HFFc6 (cell line): Measurements from ENCODE around the gene GRB10. TPM values are rescaled to one million over a fixed set of nuclear protein-coding genes. Genes with fewer than 3 reads are reported as not detected.

ENCODE experiments used
- DNase-seq: peaks from one replicate; pipeline ENCODE4 v3.0.0-alpha.2; 2018
- H3K27ac Mint-ChIP-seq: 2 replicates; pipeline ENCODE4 v1.8.0; 2020; ENCODE audit warnings: mild to moderate bottlenecking, mixed read lengths
- H3K27me3 Mint-ChIP-seq: 2 replicates; pipeline ENCODE4 v1.8.0; 2021; ENCODE audit warnings: mild to moderate bottlenecking, moderate library complexity, mixed read lengths; ENCODE audit not compliant: insufficient read depth
- H3K36me3 Mint-ChIP-seq: 2 replicates; pipeline ENCODE4 v1.8.0; 2021; ENCODE audit warnings: low read depth, mixed read lengths
- H3K4me1 Mint-ChIP-seq: 2 replicates; pipeline ENCODE4 v1.8.0; 2020; ENCODE audit warnings: low read depth, mixed read lengths
- H3K4me3 Mint-ChIP-seq: 2 replicates; pipeline ENCODE4 v1.8.0; 2020; ENCODE audit warnings: mild to moderate bottlenecking, moderate library complexity, mixed read lengths
- H3K9me3 Mint-ChIP-seq: 2 replicates; pipeline ENCODE4 v1.8.0; 2020; ENCODE audit warnings: mild to moderate bottlenecking, mixed read lengths
- total RNA-seq, 6 experiments: library from RNA; stranded (reverse); fragmentation: NEBNext Ultra II Directional; extraction: Animal tissue kit (Norgen Biotek cat#: 25700); gene quantifications; 2 replicates in 1 of 6; 3 replicates in 5 of 6; pipeline ENCODE4 v1.2.3, GENCODE V29; 2021
- TF ChIP-seq, protein P1 (sequence below): fragments of 200-600 bp; sonication (generic); IDR thresholded peaks from 2 replicates; pipeline ENCODE4 v1.5.0; 2021; ENCODE audit warnings: antibody characterized with exemption, mild to moderate bottlenecking

GRB10 gene
- total RNA-seq, 6 experiments from 2014 or later, result 13.6 to 17.8 (median 14.8) TPM

- Mint-ChIP-seq H3K36me3 (no peaks in the 10 kb centered on the region), H3K4me1 (no peaks in the 10 kb centered on the region), H3K9me3 (no peaks in the 10 kb centered on the region), H3K27me3 (peaks cover 2% of the 10 kb centered on the region), H3K27ac (no peak overlapping the region), H3K4me3 (no peak overlapping the region)
- DNase-seq, result no peak
- TF ChIP-seq, protein P1, sequence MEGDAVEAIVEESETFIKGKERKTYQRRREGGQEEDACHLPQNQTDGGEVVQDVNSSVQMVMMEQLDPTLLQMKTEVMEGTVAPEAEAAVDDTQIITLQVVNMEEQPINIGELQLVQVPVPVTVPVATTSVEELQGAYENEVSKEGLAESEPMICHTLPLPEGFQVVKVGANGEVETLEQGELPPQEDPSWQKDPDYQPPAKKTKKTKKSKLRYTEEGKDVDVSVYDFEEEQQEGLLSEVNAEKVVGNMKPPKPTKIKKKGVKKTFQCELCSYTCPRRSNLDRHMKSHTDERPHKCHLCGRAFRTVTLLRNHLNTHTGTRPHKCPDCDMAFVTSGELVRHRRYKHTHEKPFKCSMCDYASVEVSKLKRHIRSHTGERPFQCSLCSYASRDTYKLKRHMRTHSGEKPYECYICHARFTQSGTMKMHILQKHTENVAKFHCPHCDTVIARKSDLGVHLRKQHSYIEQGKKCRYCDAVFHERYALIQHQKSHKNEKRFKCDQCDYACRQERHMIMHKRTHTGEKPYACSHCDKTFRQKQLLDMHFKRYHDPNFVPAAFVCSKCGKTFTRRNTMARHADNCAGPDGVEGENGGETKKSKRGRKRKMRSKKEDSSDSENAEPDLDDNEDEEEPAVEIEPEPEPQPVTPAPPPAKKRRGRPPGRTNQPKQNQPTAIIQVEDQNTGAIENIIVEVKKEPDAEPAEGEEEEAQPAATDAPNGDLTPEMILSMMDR, result no peak
Observed at GRCh38 chr7:50626286-50626685, 156.4 kb downstream of the GRB10 start.

- Mint-ChIP-seq H3K27me3 (peaks cover 2% of the 10 kb centered on the region), H3K27ac (no peak overlapping the region), H3K36me3 (no peaks in the 10 kb centered on the region), H3K9me3 (no peaks in the 10 kb centered on the region), H3K4me3 (no peak overlapping the region), H3K4me1 (no peaks in the 10 kb centered on the region)
- DNase-seq, result no peak
- TF ChIP-seq, protein P1, result no peak
Observed at GRCh38 chr7:50625360-50625759, 157.3 kb downstream of the GRB10 start.

GRCh38 chr7:50622821-50623220, 159.9 kb downstream of the GRB10 start:
- TF ChIP-seq, protein P1, result no peak
- DNase-seq, result no peak
- Mint-ChIP-seq H3K36me3 (no peaks in the 10 kb centered on the region), H3K4me3 (no peak overlapping the region), H3K27me3 (peaks cover 2% of the 10 kb centered on the region), H3K4me1 (no peaks in the 10 kb centered on the region), H3K27ac (no peak overlapping the region), H3K9me3 (no peaks in the 10 kb centered on the region)

DNA sequence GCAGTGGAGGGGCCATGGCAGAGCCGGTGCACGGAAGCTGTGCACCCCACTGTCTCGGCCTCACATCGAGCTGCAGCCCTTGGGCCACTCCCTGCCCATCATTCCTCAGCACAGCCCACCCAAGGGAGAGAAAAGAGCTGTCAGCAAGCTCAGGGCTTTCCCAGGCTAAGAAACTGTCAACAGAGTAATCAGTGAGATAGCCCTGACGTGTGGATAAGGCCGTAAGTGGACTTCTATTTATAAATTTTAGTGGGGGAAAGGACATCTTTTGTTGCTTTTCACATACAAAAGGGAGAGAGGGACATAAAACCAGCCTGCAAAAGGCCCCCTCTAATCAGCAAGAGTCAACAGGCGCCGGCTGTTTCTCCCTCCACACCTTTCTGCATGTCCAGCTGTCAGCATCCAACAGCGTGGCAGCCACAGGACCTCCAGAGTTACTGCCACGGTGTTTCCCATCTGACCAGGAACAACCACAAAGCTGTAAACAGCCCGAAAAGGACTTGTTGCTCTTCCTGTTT, 160.7 kb downstream of the GRB10 start:
- TF ChIP-seq, protein P1, result no peak
- no peaks in the 10 kb centered on the region for H3K9me3 Mint-ChIP-seq
- DNase-seq, result no peak
- H3K27ac Mint-ChIP-seq, result no peak overlapping the region
- H3K27me3 Mint-ChIP-seq, result peaks cover 2% of the 10 kb centered on the region; the same call in 1 of the 2 replicates
- no peaks in the 10 kb centered on the region for H3K4me1 Mint-ChIP-seq
- no peak overlapping the region for H3K4me3 Mint-ChIP-seq
- no peaks in the 10 kb centered on the region for H3K36me3 Mint-ChIP-seq

- no peaks in the 10 kb centered on the region for H3K36me3 Mint-ChIP-seq
- no peak for DNase-seq
- peaks cover 2% of the 10 kb centered on the region; the same call in 1 of the 2 replicates for H3K27me3 Mint-ChIP-seq
- H3K4me3 Mint-ChIP-seq, result no peak overlapping the region
- H3K4me1 Mint-ChIP-seq, result no peaks in the 10 kb centered on the region
- no peak overlapping the region for H3K27ac Mint-ChIP-seq
- TF ChIP-seq, protein P1, result no peak
- no peaks in the 10 kb centered on the region for H3K9me3 Mint-ChIP-seq
Observed at GRCh38 chr7:50621206-50621605, 161.5 kb downstream of the GRB10 start.

GRCh38 chr7:50620433-50620832, 162.3 kb downstream of the GRB10 start:
- no peaks in the 10 kb centered on the region for H3K9me3 Mint-ChIP-seq
- no peaks in the 10 kb centered on the region for H3K36me3 Mint-ChIP-seq
- DNase-seq, result no peak
- no peak overlapping the region for H3K4me3 Mint-ChIP-seq
- H3K27me3 Mint-ChIP-seq, result peaks cover 2% of the 10 kb centered on the region; the same call in 1 of the 2 replicates
- TF ChIP-seq, protein P1, result no peak
- no peaks in the 10 kb centered on the region for H3K4me1 Mint-ChIP-seq
- no peak overlapping the region for H3K27ac Mint-ChIP-seq
